Glutamatergic neuron (in vitro differentiated cells): ENCODE data around the gene CFAP74. TPM values are rescaled to one million over a fixed set of nuclear protein-coding genes. Genes with fewer than 3 reads are reported as not detected.

Experiments
- DNase-seq: peaks from one replicate; pipeline ENCODE4 v3.0.0; 2022
- H3K27ac Mint-ChIP-seq: one replicate; pipeline ENCODE4 v1.8.0; 2020; ENCODE audit warnings: mild to moderate bottlenecking, mixed read lengths, inconsistent platforms; ENCODE audit not compliant: unreplicated experiment
- H3K27me3 Mint-ChIP-seq: one replicate; pipeline ENCODE4 v1.8.0; 2020; ENCODE audit warnings: mild to moderate bottlenecking, moderate library complexity, mixed read lengths, inconsistent platforms; ENCODE audit not compliant: unreplicated experiment
- H3K36me3 Mint-ChIP-seq: one replicate; pipeline ENCODE4 v1.8.0; 2020; ENCODE audit warnings: mild to moderate bottlenecking, mixed read lengths, inconsistent platforms; ENCODE audit not compliant: unreplicated experiment
- H3K4me1 Mint-ChIP-seq: one replicate; pipeline ENCODE4 v1.8.0; 2020; ENCODE audit warnings: mild to moderate bottlenecking, low read depth, mixed read lengths, inconsistent platforms; ENCODE audit not compliant: unreplicated experiment
- H3K4me3 Mint-ChIP-seq: one replicate; pipeline ENCODE4 v1.8.0; 2020; ENCODE audit warnings: mild to moderate bottlenecking, mixed read lengths, inconsistent platforms; ENCODE audit not compliant: unreplicated experiment
- H3K9me3 Mint-ChIP-seq: one replicate; pipeline ENCODE4 v1.8.0; 2020; ENCODE audit warnings: mild to moderate bottlenecking, moderate library complexity, mixed read lengths, inconsistent platforms; ENCODE audit not compliant: unreplicated experiment
- CTCF ChIP-seq: fragments of 200-600 bp; sonication (generic); IDR thresholded peaks from one replicate; pipeline ENCODE4 v1.5.0; 2021; ENCODE audit not compliant: partially characterized antibody, unreplicated experiment
- total RNA-seq: library from RNA; stranded (reverse); fragmentation: NEBNext Ultra II Directional; extraction: Animal tissue kit (Norgen Biotek cat#: 25700); gene quantifications from one replicate; pipeline ENCODE4 v1.2.1, GENCODE V29; 2021; ENCODE audit not compliant: unreplicated experiment

Gene CFAP74
- total RNA-seq, 1 donor from 2014 or later: not detected

- H3K4me3 Mint-ChIP-seq: no peak overlapping the region
- H3K27ac Mint-ChIP-seq: no peak overlapping the region
- H3K27me3 Mint-ChIP-seq: peaks cover 11% of the 10 kb centered on the region
- no peak for TF ChIP-seq CTCF
- no peak for DNase-seq
- H3K36me3 Mint-ChIP-seq: peaks cover 5% of the 10 kb centered on the region
- no peaks in the 10 kb centered on the region for H3K4me1 Mint-ChIP-seq
- H3K9me3 Mint-ChIP-seq: peaks cover 4% of the 10 kb centered on the region
These were observed 33.5 kb downstream of the CFAP74 start for GRCh38 chr1:1969953-1970716.

GRCh38 chr1:1969505-1969900 lies 34.1 kb downstream of the CFAP74 start:
- H3K9me3 Mint-ChIP-seq: peaks cover 4% of the 10 kb centered on the region
- no peaks in the 10 kb centered on the region for H3K4me1 Mint-ChIP-seq
- H3K4me3 Mint-ChIP-seq: no peak overlapping the region
- peaks cover 11% of the 10 kb centered on the region for H3K27me3 Mint-ChIP-seq
- H3K36me3 Mint-ChIP-seq: peaks cover 5% of the 10 kb centered on the region
- no peak for DNase-seq
- H3K27ac Mint-ChIP-seq: no peak overlapping the region
- TF ChIP-seq CTCF: no peak

- Mint-ChIP-seq H3K4me1 (no peaks in the 10 kb centered on the region), H3K9me3 (peaks cover 4% of the 10 kb centered on the region), H3K4me3 (no peak overlapping the region), H3K27me3 (peaks cover 11% of the 10 kb centered on the region), H3K36me3 (peaks cover 5% of the 10 kb centered on the region), H3K27ac (no peak overlapping the region)
- TF ChIP-seq CTCF: no peak
- no peak for DNase-seq
These were observed 34.6 kb downstream of the CFAP74 start for GRCh38 chr1:1968767-1969504.

GRCh38 chr1:1967879-1968278 lies 35.7 kb downstream of the CFAP74 start:
- no peak for DNase-seq
- no peaks in the 10 kb centered on the region for H3K4me1 Mint-ChIP-seq
- peak overlapping the region; percentile 18 for H3K4me3 Mint-ChIP-seq
- H3K9me3 Mint-ChIP-seq: peaks cover 4% of the 10 kb centered on the region
- no peak for TF ChIP-seq CTCF
- H3K27me3 Mint-ChIP-seq: peaks cover 11% of the 10 kb centered on the region
- peaks cover 5% of the 10 kb centered on the region for H3K36me3 Mint-ChIP-seq
- H3K27ac Mint-ChIP-seq: no peak overlapping the region

- Mint-ChIP-seq H3K9me3 (peaks cover 4% of the 10 kb centered on the region), H3K36me3 (peaks cover 5% of the 10 kb centered on the region), H3K27ac (no peak overlapping the region), H3K4me1 (no peaks in the 10 kb centered on the region), H3K4me3 (no peak overlapping the region), H3K27me3 (peaks cover 11% of the 10 kb centered on the region)
- DNase-seq: no peak
- TF ChIP-seq CTCF: no peak
These were observed 36.4 kb downstream of the CFAP74 start for GRCh38 chr1:1967151-1967550.
